H1 (cell line): ENCODE results near the gene ZMIZ1. TPM values are rescaled to one million over a fixed set of nuclear protein-coding genes. Genes with fewer than 3 reads are reported as not detected.

ENCODE experiments used
- CTCF ChIA-PET: fragments of 300-600 bp; sonication (Branson Sonifier 250); formaldehyde crosslinking; loops from one replicate; lab custom pipeline; 2021; ENCODE audit not compliant: partially characterized antibody; lab: Charles Lee
- POLR2A ChIA-PET: fragments of 300-600 bp; sonication (Branson Sonifier 250); formaldehyde crosslinking; loops from one replicate; lab custom pipeline; 2021; ENCODE audit warnings: inconsistent platforms; ENCODE audit not compliant: partially characterized antibody; lab: Charles Lee
- DNase-seq, 2 experiments: peaks; one replicate each; pipeline versions ENCODE4 v3.0.0 to v3.0.0-alpha.2; 2010 to 2022; ENCODE audit warnings: low spot score in 2 of 2, low read depth in 1 of 2, mixed read lengths in 1 of 2
- FAIRE-seq: peaks from 2 replicates; lab custom pipeline; 2011; peaks lifted over from hg19 to GRCh38; lab: Jason Lieb, UNC
- H2AFZ ChIP-seq: 2 replicates; pipeline ENCODE4 v1.8.1; 2012; ENCODE audit warnings: low read length, inconsistent platforms
- H2AK5ac ChIP-seq: 2 replicates; pipeline ENCODE4 v1.6.1; 2013; ENCODE audit warnings: low read depth, low read length
- H2BK120ac ChIP-seq: replicated peaks from 2 replicates; pipeline ENCODE3; 2013; ENCODE audit warnings: low read depth, low read length, inconsistent platforms
- H2BK12ac ChIP-seq: 2 replicates; pipeline ENCODE4 v1.6.1; 2013; ENCODE audit warnings: low read depth, low read length
- H2BK15ac ChIP-seq: 2 replicates; pipeline ENCODE4 v1.6.1; 2013; ENCODE audit warnings: low read length
- H2BK20ac ChIP-seq: 2 replicates; pipeline ENCODE4 v1.6.1; 2013; ENCODE audit warnings: low read length
- H2BK5ac ChIP-seq: 2 replicates; pipeline ENCODE4 v1.6.1; 2013; ENCODE audit warnings: low read depth, low read length
- H3K14ac ChIP-seq: 2 replicates; pipeline ENCODE4 v1.6.1; 2013; ENCODE audit warnings: inconsistent platforms; ENCODE audit not compliant: insufficient read length
- H3K18ac ChIP-seq: 2 replicates; pipeline ENCODE4 v1.6.1; 2013; ENCODE audit warnings: low read length; ENCODE audit errors: extremely low read depth
- H3K23ac ChIP-seq: 2 replicates; pipeline ENCODE4 v1.6.1; 2013; ENCODE audit warnings: inconsistent platforms; ENCODE audit not compliant: insufficient read length
- H3K23me2 ChIP-seq: 2 replicates; pipeline ENCODE4 v1.6.1; 2013; ENCODE audit warnings: low read depth, low read length
- H3K27ac ChIP-seq: 2 replicates; pipeline ENCODE4 v1.6.1; 2011; ENCODE audit warnings: low read depth, low read length, inconsistent platforms
- H3K27me3 ChIP-seq, 4 experiments: replicated peaks in 1 of 4; 1 replicate in 1 of 4; 2 replicates in 3 of 4; pipeline versions ENCODE4 v1.6.1 to v1.8.1; 2011 to 2013; ENCODE audit warnings: low read length in 3 of 4, mild to moderate bottlenecking in 3 of 4, inconsistent platforms in 2 of 4, mixed read lengths in 2 of 4, moderate library complexity in 1 of 4; ENCODE audit not compliant: control insufficient read depth in 3 of 4, insufficient read depth in 3 of 4; ENCODE audit errors: extremely low read depth in 1 of 4
- H3K36me3 ChIP-seq, 4 experiments: 2 replicates each; pipeline versions ENCODE4 v1.6.1 to v1.8.1; 2011 to 2013; ENCODE audit warnings: mild to moderate bottlenecking in 4 of 4, low read length in 3 of 4, moderate library complexity in 2 of 4, control low read depth in 1 of 4, inconsistent platforms in 1 of 4; ENCODE audit not compliant: insufficient read depth in 4 of 4, control insufficient read depth in 2 of 4
- H3K4ac ChIP-seq: replicated peaks from 2 replicates; pipeline ENCODE3; 2013; ENCODE audit warnings: low read length, low read depth, mixed read lengths, inconsistent platforms; ENCODE audit not compliant: insufficient read length
- H3K4me1 ChIP-seq, 4 experiments: replicated peaks in 1 of 4; 1 replicate in 1 of 4; 2 replicates in 3 of 4; pipeline versions ENCODE4 v1.6.1 to v1.8.1; 2011 to 2013; ENCODE audit warnings: low read length in 3 of 4, inconsistent platforms in 2 of 4, mixed read lengths in 1 of 4; ENCODE audit not compliant: insufficient read depth in 4 of 4, control insufficient read depth in 3 of 4
- H3K4me2 ChIP-seq, 2 experiments: 2 replicates each; pipeline versions ENCODE4 v1.6.1 to v1.8.1; 2011 to 2013; ENCODE audit warnings: low read depth in 2 of 2, low read length in 2 of 2, control low read depth in 1 of 2, inconsistent platforms in 1 of 2, mild to moderate bottlenecking in 1 of 2; ENCODE audit not compliant: insufficient read depth in 1 of 2
- H3K4me3 ChIP-seq, 4 experiments: fragments of 200-600, 300-600 bp in 1 of 4; sonication (generic), shearing (Covaris generic), sonication (Bioruptor Twin) in 1 of 4; 2 replicates each; pipeline versions ENCODE4 v1.5.1 to v1.8.1; 2011 to 2016; ENCODE audit warnings: low read length in 4 of 4, low read depth in 3 of 4, control low read depth in 2 of 4, inconsistent platforms in 2 of 4, mild to moderate bottlenecking in 2 of 4, mixed read lengths in 1 of 4, moderate library complexity in 1 of 4; ENCODE audit not compliant: insufficient read depth in 2 of 4; ENCODE audit errors: extremely low read depth in 1 of 4
- H3K56ac ChIP-seq: replicated peaks from 2 replicates; pipeline ENCODE3; 2013; ENCODE audit warnings: low read depth, mild to moderate bottlenecking, mixed read lengths, low read length, inconsistent platforms; ENCODE audit not compliant: insufficient read length
- H3K79me1 ChIP-seq: 2 replicates; pipeline ENCODE4 v1.6.1; 2013; ENCODE audit warnings: low read depth, low read length, control low read depth
- H3K79me2 ChIP-seq, 2 experiments: 2 replicates each; pipeline versions ENCODE4 v1.6.1 to v1.8.1; 2012 to 2013; ENCODE audit warnings: low read length in 2 of 2, mild to moderate bottlenecking in 2 of 2, inconsistent platforms in 1 of 2; ENCODE audit not compliant: insufficient read depth in 2 of 2, control insufficient read depth in 1 of 2
- H3K9ac ChIP-seq, 4 experiments: replicated peaks in 1 of 4; 1 replicate in 1 of 4; 2 replicates in 3 of 4; pipeline versions ENCODE4 v1.6.1 to v1.8.1; 2011 to 2013; ENCODE audit warnings: low read depth in 3 of 4, low read length in 3 of 4, control low read depth in 2 of 4, mild to moderate bottlenecking in 2 of 4, moderate library complexity in 2 of 4, inconsistent platforms in 1 of 4; ENCODE audit errors: extremely low read depth in 1 of 4
- H3K9me3 ChIP-seq, 2 experiments: 2 replicates each; pipeline versions ENCODE4 v1.6.1 to v1.8.1; 2012 to 2013; ENCODE audit warnings: mild to moderate bottlenecking in 2 of 2, moderate library complexity in 2 of 2, control low read depth in 1 of 2, inconsistent platforms in 1 of 2, low read depth in 1 of 2, low read length in 1 of 2, mixed read lengths in 1 of 2; ENCODE audit not compliant: insufficient read depth in 2 of 2
- H4K20me1 ChIP-seq, 2 experiments: replicated peaks in 1 of 2; 2 replicates each; pipeline versions ENCODE3 to v1.8.1; 2011 to 2013; ENCODE audit warnings: inconsistent platforms in 2 of 2, low read length in 2 of 2, mild to moderate bottlenecking in 1 of 2; ENCODE audit not compliant: insufficient read depth in 2 of 2, control insufficient read depth in 1 of 2
- H4K5ac ChIP-seq: 2 replicates; pipeline ENCODE4 v1.6.1; 2013; ENCODE audit warnings: low read length, low read depth, mixed read lengths, inconsistent platforms; ENCODE audit not compliant: insufficient read length
- H4K8ac ChIP-seq: 2 replicates; pipeline ENCODE4 v1.8.0; 2013; ENCODE audit warnings: mild to moderate bottlenecking, moderate library complexity, low read length, inconsistent platforms; ENCODE audit not compliant: insufficient read depth; ENCODE audit errors: extremely low read depth
- H4K91ac ChIP-seq: replicated peaks from 2 replicates; pipeline ENCODE3; 2013; ENCODE audit warnings: low read length, mixed read lengths, inconsistent platforms; ENCODE audit not compliant: insufficient read length
- CHD2 ChIP-seq: IDR thresholded peaks from 2 replicates; pipeline ENCODE4 v1.6.1; 2012; ENCODE audit warnings: low read length, improper control_type of control experiment
- KDM1A ChIP-seq: fragments of 200-600, 300-600 bp; sonication (generic); IDR thresholded peaks from 2 replicates; pipeline ENCODE4 v1.7.1; 2016; ENCODE audit warnings: mild to moderate bottlenecking, low read length, borderline replicate concordance
- NANOG ChIP-seq: IDR thresholded peaks from 2 replicates; pipeline ENCODE4 v1.6.1; 2011; ENCODE audit warnings: low read length, low read depth, mild to moderate bottlenecking, inconsistent platforms; ENCODE audit not compliant: insufficient read depth, poor library complexity, severe bottlenecking
- NRF1 ChIP-seq: IDR thresholded peaks from 2 replicates; pipeline ENCODE4 v1.6.1; 2011; ENCODE audit warnings: mild to moderate bottlenecking, low read depth, low read length, improper control_type of control experiment
- TBP ChIP-seq: IDR thresholded peaks from 2 replicates; pipeline ENCODE4 v1.6.1; 2011; ENCODE audit warnings: low read depth, low read length, improper control_type of control experiment
- WGBS, 2 experiments: shearing (Covaris generic) in 1 of 2; methylation state at CpG; one replicate each; pipeline versions ENCODE4 v1.1.6 to v1.1.7; 2013 to 2015; ENCODE audit warnings: low lambda C conversion rate in 2 of 2, mixed read lengths in 2 of 2, inconsistent platforms in 1 of 2, low coverage in 1 of 2, missing lambda C conversion rate in 1 of 2; ENCODE audit not compliant: insufficient replicate concordance in 2 of 2, insufficient coverage in 1 of 2, insufficient read length in 1 of 2; ENCODE audit errors: extremely low coverage in 1 of 2, missing lambda C conversion rate in 1 of 2; 5-methylcytosine and 5-hydroxymethylcytosine counted together
- polyA plus RNA-seq, 7 experiments: library from polyadenylated mRNA; depleted of rRNA in 3 of 7; stranded (reverse) in 5 of 7; unstranded in 2 of 7; fragments of >200 nt in 5 of 7; fragments of 200-250 nt in 2 of 7; gene quantifications; 1 replicate in 5 of 7; 2 replicates in 1 of 7; 4 replicates in 1 of 7; pipeline versions ENCODE4 v1.2.1 to v1.2.3, GENCODE V29; 2011 to 2013; ENCODE audit warnings: missing spikeins in 2 of 7, mixed read lengths in 2 of 7
- total RNA-seq: library from RNA; stranded (reverse); fragmentation: NEBNext Ultra II Directional; extraction: Animal tissue kit (Norgen Biotek cat#: 25700); gene quantifications from 2 replicates; pipeline ENCODE4 v1.2.1, GENCODE V29; 2021

Gene ZMIZ1
- total and polyA plus RNA-seq, 2 of the 8 experiments (the other 6 are each of a cell fraction or from before 2014, with no cell fraction given): 8.1 to 28.0 TPM

DNA sequence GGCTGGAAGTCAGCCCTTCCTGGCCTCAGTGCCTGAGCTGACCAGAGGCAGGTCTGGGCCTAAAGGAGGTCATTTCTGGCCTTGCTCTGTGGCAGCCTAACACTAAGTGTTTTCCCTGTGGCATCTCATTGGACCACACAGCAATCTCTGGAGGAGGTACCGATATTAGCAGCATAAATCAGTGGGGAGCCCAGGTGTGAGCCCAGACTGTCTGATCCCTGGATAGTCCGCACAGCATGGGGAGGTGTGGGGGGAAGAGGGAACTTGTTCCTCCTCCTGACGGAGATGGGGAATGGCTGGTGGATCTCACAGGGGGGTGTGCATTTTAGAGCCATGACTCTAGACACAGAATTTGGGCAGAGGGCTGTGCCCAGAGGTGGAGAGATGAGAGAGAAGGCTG, 267.5 kb downstream of the ZMIZ1 start:
- H4K20me1 ChIP-seq: no peaks in the 10 kb centered on the region
- no peak for TF ChIP-seq TBP
- no peak for TF ChIP-seq CHD2
- TF ChIP-seq NANOG: no peak
- TF ChIP-seq NRF1: no peak
- no peak for TF ChIP-seq KDM1A
- H3K4me1 ChIP-seq: peaks cover 0 to 11% (median 0%) of the 10 kb centered on the region in 4 experiments; a peak in 3 of 7 replicates
- H3K9me3 ChIP-seq: peaks cover 2 to 4% of the 10 kb centered on the region in 2 experiments; a peak in 2 of 4 replicates
- H4K8ac ChIP-seq: no peak overlapping the region
- FAIRE-seq (no peak), DNase-seq (no peak)
- H3K4me3 ChIP-seq: no peak overlapping the region
- H3K27ac ChIP-seq: no peak overlapping the region
- ChIA-PET POLR2A (interaction anchor here (1.2 kb wide), 1 partner anchor 10 kb away, joined by 5 read pairs; no protein-coding TSS in a partner anchor), CTCF (interaction anchor here (0.7 to 4.5 kb wide), 3 partner anchors 9 to 13 kb away, joined by 4 to 29 read pairs (median 13); no protein-coding TSS in a partner anchor)
- no peak overlapping the region for H3K4me2 ChIP-seq
- H3K23ac ChIP-seq: no peak overlapping the region
- H2BK120ac ChIP-seq: no peak overlapping the region
- no peak overlapping the region for H2BK15ac ChIP-seq
- H2BK20ac ChIP-seq: no peak overlapping the region
- no peaks in the 10 kb centered on the region for H3K27me3 ChIP-seq
- no peaks in the 10 kb centered on the region for H3K79me1 ChIP-seq
- no peak overlapping the region for H3K4ac ChIP-seq
- WGBS, 2 experiments: 88% methylated on average over 3 of the region's 3 CpGs; no CpG with 5 or more reads in 1 of the 2 experiments
- no peak overlapping the region for H4K91ac ChIP-seq
- no peaks in the 10 kb centered on the region for H3K36me3 ChIP-seq
- no peak overlapping the region for H3K9ac ChIP-seq
- no peak overlapping the region for H3K14ac ChIP-seq
- H2AFZ ChIP-seq: no peak overlapping the region
- no peak overlapping the region for H3K18ac ChIP-seq
- H4K5ac ChIP-seq: no peak overlapping the region
- no peaks in the 10 kb centered on the region for H3K23me2 ChIP-seq
- H3K56ac ChIP-seq: no peak overlapping the region
- H2BK5ac ChIP-seq: no peak overlapping the region
- H2AK5ac ChIP-seq: peak overlapping the region; percentile 60; the same call in 1 of the 2 replicates
- no peak overlapping the region for H2BK12ac ChIP-seq
- H3K79me2 ChIP-seq: no peaks in the 10 kb centered on the region
